Vagina (tissue), 2 donors: ENCODE results near the gene HOXA10. TPM values are rescaled to one million over a fixed set of nuclear protein-coding genes. Genes with fewer than 3 reads are reported as not detected.
A peak's percentile ranks its signal among the peaks of the same experiment; 100 is the strongest.

Experiments used
- DNase-seq, 2 donors: peaks; one replicate each; pipeline ENCODE4 v3.0.0-alpha.2; 2017; ENCODE audit errors: extremely low spot score in 2 of 2
- H3K27ac ChIP-seq: fragments of 200-600 bp; sonication (generic); one replicate; pipeline ENCODE4 v1.5.1; 2019
- H3K27me3 ChIP-seq: fragments of 200-600 bp; sonication (generic); one replicate; pipeline ENCODE4 v1.5.1; 2019
- H3K36me3 ChIP-seq, 2 donors: fragments of 200-600 bp; sonication (generic); one replicate each; pipeline ENCODE4 v1.5.1; 2017 to 2019
- H3K4me1 ChIP-seq: fragments of 200-600 bp; sonication (generic); one replicate; pipeline ENCODE4 v1.5.1; 2019
- H3K4me3 ChIP-seq, 2 donors: fragments of 200-600 bp; sonication (generic); 1 replicate in 1 of 2; 2 replicates in 1 of 2; pipeline ENCODE4 v1.5.1; 2016 to 2019
- H3K9me3 ChIP-seq: fragments of 200-600 bp; sonication (generic); one replicate; pipeline ENCODE4 v1.5.1; 2019
- CTCF ChIP-seq, 3 experiments: fragments of 450-650 bp in 2 of 3; fragments of 200-600 bp in 1 of 3; sonication (generic) in 1 of 3; IDR thresholded peaks; one replicate each; pipeline ENCODE4 v1.5.1; 2017 to 2019; ENCODE audit warnings: antibody characterized with exemption in 3 of 3, mild to moderate bottlenecking in 2 of 3, moderate library complexity in 2 of 3
- POLR2A ChIP-seq, 2 donors: fragments of 450-650 bp; IDR thresholded peaks; one replicate each; pipeline ENCODE4 v1.6.1; 2017; ENCODE audit warnings: antibody characterized with exemption in 2 of 2, mild to moderate bottlenecking in 2 of 2, moderate library complexity in 2 of 2
- POLR2AphosphoS5 ChIP-seq, 2 donors: sonication (generic); formaldehyde crosslinking; IDR thresholded peaks; one replicate each; pipeline ENCODE4 v1.9.0; 2017; ENCODE audit warnings: antibody characterized with exemption in 2 of 2, mild to moderate bottlenecking in 2 of 2, low read depth in 1 of 2; ENCODE audit not compliant: insufficient read depth in 1 of 2
- intact Hi-C: fragments of 100-400 bp; cut with DNase I; formaldehyde crosslinking; loops from one replicate; pipeline ENCODE4 v1.15.1; 2023
- total RNA-seq: library from RNA; depleted of rRNA; stranded (reverse); fragments of >200 nt; gene quantifications from one replicate; pipeline ENCODE4 v1.2.3, GENCODE V29; 2016

HOXA10 gene
- total RNA-seq, 1 donor from 2014 or later = 19.2 TPM

GRCh38 chr7:27152816-27153442 lies 21.2 kb downstream of the HOXA10 start:
- H3K4me3 ChIP-seq = peak overlapping the region; percentile 49 to 57
- H3K27me3 ChIP-seq = no peaks in the 10 kb centered on the region
- intact Hi-C loops = loop anchor here (10.0 kb wide), 1 partner anchor 948 kb away; the partner anchor contains the start of genes CBX3 and HNRNPA2B1
- peaks cover 67% of the 10 kb centered on the region for H3K4me1 ChIP-seq
- no peaks in the 10 kb centered on the region for H3K36me3 ChIP-seq
- TF ChIP-seq CTCF (IDR thresholded peaks at IDR 0.05) (no peak), POLR2A (IDR thresholded peaks at IDR 0.05) (no peak), POLR2AphosphoS5 (IDR thresholded peaks at IDR 0.05; ENCODE audit: insufficient read depth in 1 of 2, low read depth in 1 of 2) (no peak)
- DNase-seq = no peak
- no peaks in the 10 kb centered on the region for H3K9me3 ChIP-seq
- peak overlapping the region; percentile 84 for H3K27ac ChIP-seq

GRCh38 chr7:27151931-27152815 lies 21.9 kb downstream of the HOXA10 start, which contains the start of gene HOXA3:
Gene HOXA3 (minus strand): TSS chr7:27152583. CDS start chr7:27110640, 41,943 bp downstream.
- H3K4me1 ChIP-seq = peaks cover 73% of the 10 kb centered on the region
- TF ChIP-seq POLR2A (IDR thresholded peaks at IDR 0.05) = no peak
- TF ChIP-seq CTCF (IDR thresholded peaks at IDR 0.05) = no peak
- peak; percentile 69 to 79 for TF ChIP-seq POLR2AphosphoS5 (IDR thresholded peaks at IDR 0.05; ENCODE audit: insufficient read depth in 1 of 2, low read depth in 1 of 2)
- peak within 1 kb of the TSS; percentile 84 for H3K27ac ChIP-seq
- H3K27me3 ChIP-seq = no peaks in the 10 kb centered on the region
- intact Hi-C loops = loop anchor here (10.0 kb wide), 1 partner anchor 947 kb away; the partner anchor contains the start of genes CBX3 and HNRNPA2B1
- DNase-seq = no peak
- peak within 1 kb of the TSS; percentile 49 to 57 for H3K4me3 ChIP-seq
- no peaks in the 10 kb centered on the region for H3K36me3 ChIP-seq
- H3K9me3 ChIP-seq = no peaks in the 10 kb centered on the region

GRCh38 chr7:27151341-27151930 lies 22.7 kb downstream of the HOXA10 start:
- peak overlapping the region; percentile 49 to 57 for H3K4me3 ChIP-seq
- no peaks in the 10 kb centered on the region for H3K9me3 ChIP-seq
- peak overlapping the region; percentile 84 for H3K27ac ChIP-seq
- H3K27me3 ChIP-seq = no peaks in the 10 kb centered on the region
- TF ChIP-seq POLR2A (IDR thresholded peaks at IDR 0.05) = no peak
- TF ChIP-seq POLR2AphosphoS5 (IDR thresholded peaks at IDR 0.05; ENCODE audit: insufficient read depth in 1 of 2, low read depth in 1 of 2) = no peak
- TF ChIP-seq CTCF (IDR thresholded peaks at IDR 0.05) = no peak
- H3K36me3 ChIP-seq = no peaks in the 10 kb centered on the region
- peaks cover 68% of the 10 kb centered on the region for H3K4me1 ChIP-seq
- intact Hi-C loops = loop anchor here (10.0 kb wide), 1 partner anchor 947 kb away; the partner anchor contains the start of genes CBX3 and HNRNPA2B1
- peak in 1 of 2 donors; percentile 86 for DNase-seq

- peak in 1 of 2 donors; percentile 37 for TF ChIP-seq POLR2A (IDR thresholded peaks at IDR 0.05)
- TF ChIP-seq CTCF (IDR thresholded peaks at IDR 0.05) = peak in 2 of 3 experiments; percentile 12 to 81
- peak; percentile 61 to 87 for TF ChIP-seq POLR2AphosphoS5 (IDR thresholded peaks at IDR 0.05; ENCODE audit: insufficient read depth in 1 of 2, low read depth in 1 of 2)
- Histone ChIP-seq H3K36me3 (no peaks in the 10 kb centered on the region), H3K27ac (peak overlapping the region; percentile 84), H3K27me3 (no peaks in the 10 kb centered on the region), H3K4me3 (peak overlapping the region; percentile 49 to 57), H3K9me3 (no peaks in the 10 kb centered on the region), H3K4me1 (peaks cover 63% of the 10 kb centered on the region)
- intact Hi-C loops = loop anchor here (10.0 kb wide), 1 partner anchor 946 kb away; the partner anchor contains the start of genes CBX3 and HNRNPA2B1
- DNase-seq = peak in 1 of 2 donors; percentile 86
These were observed 23.4 kb downstream of the HOXA10 start for GRCh38 chr7:27150568-27151340.
